NCI-H2171 (cell line): ENCODE data around the gene CBX2.
A peak's percentile ranks its signal among the peaks of the same experiment; 100 is the strongest.

ENCODE experiments used
- DNase-seq: peaks from one replicate; lab custom pipeline; 2025; lab: John Stamatoyannopoulos, UW

The CBX2 gene

DNA sequence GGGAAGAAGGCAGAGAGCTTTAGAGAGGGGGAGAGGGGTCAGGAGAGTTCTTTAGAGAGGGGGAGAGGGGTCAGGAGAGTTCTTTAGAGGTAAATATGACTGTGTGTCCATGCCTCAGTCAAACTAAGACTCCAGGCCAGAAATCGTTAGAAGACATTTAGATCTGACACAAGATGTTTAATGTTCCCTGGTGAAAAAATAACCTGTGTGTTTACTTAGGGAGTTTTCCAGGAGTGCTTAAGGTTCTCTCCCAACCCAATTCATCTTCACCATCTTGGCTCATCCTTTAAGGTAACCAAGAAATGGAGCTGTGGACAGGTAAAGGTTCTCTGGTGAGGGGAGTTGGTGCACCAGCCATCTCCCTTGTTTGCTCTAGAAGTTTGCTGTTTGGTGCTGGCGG lies 51.5 kb downstream of the CBX2 start:
- DNase-seq = no peak

DNA sequence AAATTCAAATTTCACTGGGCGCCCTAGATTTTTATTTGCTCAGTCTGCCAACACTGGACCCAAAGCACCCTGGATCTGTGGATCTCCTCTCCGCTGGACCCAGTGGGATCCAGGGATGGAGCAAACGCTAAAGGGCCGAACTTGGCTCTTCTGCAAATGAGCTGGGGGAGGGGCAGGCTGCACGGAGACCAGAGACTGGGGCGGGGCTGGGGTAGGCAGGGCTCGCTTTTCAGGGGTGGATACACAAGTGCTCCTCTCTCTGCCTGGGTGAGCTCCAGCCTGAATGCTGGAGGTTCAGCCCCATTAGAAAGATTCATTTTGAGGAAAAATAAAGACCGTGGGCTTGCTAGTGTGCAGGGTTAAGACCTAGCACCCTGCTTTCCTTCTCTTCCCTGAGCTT lies 52.4 kb downstream of the CBX2 start:
- no peak for DNase-seq

DNA sequence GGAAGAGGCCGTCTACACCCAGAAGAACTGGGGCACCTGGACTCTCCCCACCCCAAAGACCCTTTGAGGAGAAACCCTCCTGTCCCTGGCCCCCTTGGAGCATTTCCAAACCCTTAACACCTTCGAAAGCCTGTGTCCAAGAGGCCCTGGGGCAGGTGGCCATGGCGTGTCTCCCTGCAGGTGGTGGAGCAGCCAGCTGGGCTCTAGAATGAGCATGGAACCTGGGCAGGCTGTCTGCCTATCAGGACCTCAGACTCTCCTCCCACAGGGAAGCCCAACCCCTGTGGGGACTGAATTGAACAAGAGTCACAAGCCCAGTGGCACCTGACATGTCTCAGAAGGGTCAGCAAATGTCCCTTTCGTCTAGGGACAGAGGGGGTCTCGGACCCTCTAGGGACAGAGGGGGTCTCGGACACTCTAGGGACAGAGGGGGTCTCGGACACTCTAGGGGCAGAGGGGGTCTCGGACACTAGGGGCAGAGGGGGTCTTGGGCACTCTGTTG lies 52.9 kb downstream of the CBX2 start:
- no peak for DNase-seq

DNA sequence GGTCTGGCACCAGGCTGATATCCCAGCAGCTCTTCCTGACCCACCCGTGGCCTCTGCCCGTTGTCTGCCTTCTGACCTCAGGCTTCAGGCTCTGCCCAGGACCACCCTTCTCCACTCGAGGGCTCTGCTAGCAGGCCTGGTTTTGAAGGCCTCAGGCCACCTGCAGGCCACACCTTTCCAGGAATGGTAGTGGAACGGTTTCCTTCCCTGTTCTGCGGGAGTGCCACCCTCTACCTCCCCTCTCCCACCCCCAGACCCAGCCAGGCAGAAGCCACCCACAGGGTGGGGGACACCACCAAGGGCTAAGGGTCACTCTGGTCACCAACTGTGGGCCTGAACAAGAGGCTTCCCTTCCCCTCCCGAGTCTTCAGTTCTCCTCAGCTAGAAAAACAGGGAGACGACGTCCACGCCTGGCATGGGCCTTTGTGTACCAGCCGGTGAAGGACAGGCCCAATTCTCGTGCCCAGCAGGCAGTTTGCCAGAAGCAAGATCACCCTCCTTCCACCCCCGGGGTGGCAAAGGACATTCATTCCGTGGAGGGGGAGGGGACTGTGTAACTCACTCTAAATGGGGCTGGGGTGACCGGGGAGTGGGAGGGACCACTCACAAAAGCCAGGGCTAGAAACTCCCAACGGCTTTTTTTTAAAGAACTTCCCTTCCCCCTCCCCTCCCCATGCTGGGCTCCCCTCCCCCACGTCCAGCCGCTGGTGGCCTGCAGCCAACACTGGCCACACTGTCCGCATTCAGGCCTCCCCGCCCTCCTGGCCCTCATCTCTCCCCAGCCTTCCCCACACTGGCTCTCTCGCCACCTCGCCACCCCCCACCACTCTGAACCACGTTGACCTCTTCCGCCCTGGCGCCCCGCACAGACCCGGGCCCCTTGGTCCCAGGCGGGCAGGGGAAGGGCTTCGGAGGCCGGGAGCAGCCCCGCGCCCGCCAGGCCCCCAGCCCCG lies 53.6 kb downstream of the CBX2 start:
- no peak for DNase-seq

DNA sequence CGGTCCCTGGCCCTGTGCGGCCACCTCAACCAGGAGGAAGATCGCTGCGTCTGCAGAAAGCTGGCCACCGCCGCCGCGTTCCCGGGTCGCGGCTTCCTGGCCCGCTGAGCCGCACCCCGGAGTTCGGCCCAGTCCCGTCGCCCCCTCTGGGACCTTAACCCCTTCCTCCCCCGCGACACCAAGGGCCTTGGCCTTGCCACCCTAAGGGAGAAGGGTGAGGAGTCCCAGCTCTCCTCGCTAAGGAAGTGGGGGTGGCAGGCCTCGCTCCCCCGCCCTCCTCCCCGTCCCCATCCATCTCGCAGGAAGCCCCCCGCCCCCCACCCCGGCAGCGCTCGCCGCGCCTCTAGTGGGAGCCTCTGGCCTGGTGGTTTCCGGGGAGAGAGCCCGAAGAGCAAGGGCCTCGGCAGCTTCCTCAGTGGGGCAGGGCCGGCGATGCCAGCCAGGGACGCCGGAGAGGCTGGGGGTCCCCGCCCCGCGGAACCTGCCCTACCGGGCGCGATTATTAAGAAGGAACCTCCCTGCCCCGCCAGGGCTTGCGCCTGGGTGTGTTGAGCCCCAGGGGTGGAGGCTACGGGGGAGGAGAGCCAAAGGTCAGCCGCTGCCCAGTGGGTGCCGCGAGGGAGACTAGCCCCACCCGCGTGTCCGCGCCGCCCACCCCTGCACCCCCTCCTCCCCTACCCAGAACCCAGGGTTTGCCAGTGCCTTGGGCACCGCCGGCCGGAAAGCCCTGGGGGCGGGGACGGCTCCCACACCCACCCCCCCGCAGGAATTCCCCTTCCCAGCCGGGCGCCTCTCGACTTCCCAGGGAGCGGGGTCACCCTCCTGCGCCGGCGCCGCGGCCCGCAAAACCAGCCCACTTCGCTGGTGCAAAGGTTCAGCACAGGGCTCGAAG lies 54.5 kb downstream of the CBX2 start:
- DNase-seq = no peak

DNA sequence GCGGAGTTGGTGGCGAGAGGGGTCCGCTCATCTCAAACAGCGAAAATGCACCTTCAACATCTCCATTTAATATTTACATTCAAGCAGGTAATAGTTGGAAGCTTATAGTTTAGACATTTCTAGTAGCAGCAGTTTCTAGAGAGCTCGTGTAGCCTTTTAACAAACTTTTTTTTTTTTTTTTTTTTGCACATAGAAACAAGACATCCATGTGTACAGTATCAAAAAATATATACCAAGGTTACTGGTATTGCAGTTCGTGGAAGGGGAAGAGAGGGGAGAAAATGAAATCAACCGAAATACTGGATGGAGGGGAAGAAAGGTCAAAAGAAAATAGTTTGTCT lies 55.1 kb downstream of the CBX2 start:
- DNase-seq = no peak

DNA sequence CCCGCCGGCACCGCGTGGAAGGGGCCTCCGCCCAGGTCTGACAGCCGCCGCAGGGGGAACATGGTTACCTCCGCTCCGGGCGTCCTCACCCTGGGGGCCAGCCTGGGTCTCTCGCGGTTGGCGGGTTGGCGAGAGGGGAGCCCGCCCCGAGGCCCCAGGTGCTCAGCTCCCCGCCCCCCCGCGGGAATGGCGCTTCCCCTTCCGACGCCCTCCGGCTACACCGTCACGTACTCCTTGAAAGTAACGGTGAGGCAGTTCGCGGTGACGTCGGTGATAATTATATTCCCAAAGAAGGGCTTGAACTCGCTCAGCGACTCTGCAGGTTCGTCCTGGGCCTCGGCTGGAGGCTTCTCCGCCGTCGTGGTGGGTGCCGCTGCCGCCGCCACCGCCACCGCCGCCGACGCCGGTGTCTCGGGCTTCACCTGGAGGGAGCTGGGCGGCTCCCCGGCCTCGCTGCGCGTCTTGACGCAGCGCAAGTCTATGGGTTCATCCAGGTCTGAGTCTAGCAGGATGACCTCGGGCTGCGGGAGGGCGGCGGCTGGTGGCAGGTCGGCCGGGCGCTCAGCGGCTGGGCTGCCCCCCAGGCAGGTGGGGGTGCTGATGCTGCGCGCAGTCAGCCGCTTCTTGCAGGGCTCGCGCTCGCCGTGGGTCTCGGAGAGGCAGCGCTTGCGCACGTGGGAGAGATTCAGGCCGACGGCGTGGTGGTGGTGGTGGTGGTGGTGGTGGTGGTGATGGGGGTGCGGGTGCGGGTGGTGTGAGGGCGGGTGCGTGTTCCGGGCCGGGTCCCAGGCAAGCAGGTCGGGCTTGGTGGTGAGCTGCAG lies 56.0 kb downstream of the CBX2 start:
- DNase-seq = no peak

DNA sequence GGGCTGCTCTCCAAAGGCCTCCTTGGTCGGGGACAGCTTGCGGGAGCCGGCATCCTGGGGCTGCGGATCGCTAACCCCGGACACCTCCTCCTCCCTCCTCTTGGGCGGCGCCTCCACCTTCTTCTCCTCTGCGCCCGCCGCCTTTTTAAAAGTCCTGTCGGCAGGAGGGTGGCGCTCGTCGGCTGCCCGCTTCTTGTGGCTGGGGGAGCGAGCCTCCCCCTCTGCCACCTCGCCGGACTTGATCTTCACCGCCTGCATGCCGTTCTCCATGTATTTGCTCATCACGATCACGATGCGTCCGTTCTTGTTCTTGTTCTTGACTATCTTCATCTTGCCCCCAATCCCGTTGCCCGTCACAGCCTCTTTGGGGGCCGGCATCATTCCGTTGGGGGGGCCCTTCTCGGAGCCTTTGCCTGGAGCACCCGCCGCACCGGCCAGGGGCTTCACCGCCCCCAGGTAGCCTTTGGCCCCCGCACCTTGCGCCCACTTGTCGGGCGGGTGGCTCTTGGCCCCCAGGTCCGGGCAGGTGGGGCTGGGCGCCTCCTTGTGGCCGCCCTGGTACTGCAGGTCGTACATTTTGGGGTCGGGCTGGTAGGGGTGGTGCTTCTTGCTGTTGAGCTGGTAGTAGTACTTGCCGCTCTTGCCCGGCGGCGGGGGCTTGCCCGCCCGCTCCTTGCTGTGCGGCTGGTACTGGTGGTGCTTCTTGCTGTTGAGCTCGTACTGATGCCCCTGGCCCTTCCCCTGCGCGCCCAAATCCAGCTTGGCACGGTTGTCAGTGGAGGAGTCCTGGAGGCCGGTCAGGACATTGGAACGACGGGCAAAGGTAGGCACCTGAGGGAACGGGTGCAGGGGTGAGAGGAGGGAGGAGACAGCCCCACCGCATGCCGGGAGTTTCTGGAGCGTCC lies 56.9 kb downstream of the CBX2 start:
- no peak for DNase-seq

DNA sequence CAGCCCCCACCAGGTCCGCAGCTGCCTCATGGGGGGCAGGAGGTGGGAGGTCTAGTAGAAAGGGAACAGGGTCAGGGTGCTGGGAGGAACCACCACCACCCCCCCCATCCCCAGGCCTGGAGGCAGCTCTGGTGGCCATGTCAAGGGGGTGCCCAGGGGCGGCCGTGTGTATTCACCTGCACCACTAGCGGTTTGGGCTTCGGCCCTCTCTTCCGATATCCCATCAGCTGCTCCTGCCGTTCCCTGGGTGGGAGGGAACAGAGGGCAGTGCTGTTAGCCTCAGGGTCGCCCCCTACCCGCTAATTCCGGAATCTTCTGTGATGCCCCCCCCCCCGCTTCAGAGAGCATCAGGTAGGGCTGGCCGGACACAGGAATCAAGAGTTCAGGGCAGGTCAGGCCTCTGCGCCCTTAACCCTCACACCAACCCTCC lies 57.5 kb downstream of the CBX2 start:
- no peak for DNase-seq

DNA sequence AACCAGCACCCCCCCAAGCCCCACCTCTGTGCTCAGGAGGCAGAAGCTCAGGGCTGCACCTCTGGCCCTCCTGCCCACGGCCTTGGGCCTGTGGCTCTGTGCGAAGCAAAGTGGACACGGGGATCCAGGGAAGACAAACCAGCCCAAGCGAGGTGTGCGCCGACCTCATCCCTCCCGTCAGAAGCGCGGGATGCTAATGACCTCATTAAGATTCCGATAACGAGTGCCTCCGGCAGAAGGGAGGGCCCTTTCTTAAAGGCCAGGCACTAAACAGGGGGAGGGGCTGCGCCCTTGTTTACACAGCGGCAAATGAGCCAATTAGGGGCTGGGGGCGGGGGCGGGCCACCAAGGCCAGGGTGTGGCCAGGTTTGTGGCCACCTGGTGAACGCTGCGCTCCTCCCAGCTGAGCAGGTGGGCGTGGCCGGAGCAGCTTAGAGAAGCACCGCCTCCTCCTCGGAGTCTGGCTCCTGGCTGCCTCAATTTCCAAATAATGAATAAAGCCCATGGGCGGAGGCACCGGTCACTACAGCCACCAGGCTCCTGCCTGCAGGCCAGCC lies 58.1 kb downstream of the CBX2 start:
- DNase-seq = peak; percentile 63

DNA sequence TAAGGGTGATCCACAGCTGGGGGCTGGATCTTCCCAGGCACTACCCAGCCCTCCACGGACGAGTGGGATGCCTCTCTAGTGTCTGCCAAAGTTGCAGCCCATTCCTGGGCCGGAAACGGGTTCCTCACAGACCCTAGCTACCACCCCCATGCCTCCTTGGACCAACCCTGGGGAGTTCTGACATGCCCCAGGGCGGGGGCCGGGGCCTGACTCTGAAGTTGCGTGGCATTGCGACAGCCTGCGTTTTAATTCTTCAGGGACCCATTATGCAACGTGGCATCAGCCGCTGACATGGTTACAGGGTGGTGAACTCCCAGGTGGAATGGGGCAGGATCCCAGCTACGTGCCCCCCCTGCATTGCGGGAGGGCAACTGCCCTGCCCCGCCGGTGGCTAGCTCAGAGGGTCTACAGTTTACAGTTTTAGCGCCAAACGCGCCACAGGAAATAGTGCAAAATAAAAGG lies 58.6 kb downstream of the CBX2 start:
- DNase-seq = no peak

DNA sequence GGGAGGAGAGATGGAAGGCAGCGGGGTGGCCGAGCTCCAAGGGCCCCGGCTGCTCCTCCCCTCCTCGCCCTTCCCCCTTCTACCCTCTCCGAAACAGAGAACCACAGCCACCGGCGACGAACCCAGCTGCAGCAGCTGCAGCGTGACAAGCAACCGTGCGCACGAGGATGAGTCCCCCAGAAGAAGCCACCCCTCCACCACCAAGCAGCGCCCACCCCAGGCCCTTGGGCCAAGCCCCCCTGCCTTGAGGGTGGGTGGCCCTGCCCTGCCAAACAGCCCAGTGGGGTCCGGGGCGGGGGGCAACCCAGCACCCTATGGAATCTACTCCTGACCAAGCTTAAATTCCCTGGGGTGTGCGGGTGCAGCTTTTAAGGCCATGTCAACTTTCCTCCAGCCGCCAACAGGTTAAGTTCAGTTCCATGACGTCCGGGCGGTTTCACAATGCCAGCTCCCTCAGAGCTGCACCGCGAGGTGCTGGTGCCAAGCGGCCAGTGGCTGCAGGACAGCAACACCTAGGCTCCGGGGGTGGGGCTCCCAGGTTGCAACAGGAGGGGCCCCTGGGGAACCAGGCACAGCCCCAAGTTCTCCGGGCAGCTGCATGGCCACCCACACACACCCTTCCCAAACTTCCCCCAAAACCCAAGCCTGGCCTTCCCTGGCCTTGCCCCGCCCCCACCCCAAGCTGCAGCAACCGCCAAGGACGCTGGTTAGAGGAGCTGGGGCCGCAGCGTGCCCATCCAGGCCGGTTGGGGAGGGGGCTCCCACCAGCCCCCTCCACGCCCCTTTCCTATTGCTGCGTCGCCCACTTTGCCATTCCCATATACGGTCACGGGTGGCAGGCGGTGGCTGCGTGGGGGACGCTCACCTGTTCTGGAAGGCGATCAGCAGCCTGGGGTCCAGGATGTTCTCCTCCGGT lies 59.3 kb downstream of the CBX2 start:
- peak; percentile 59 for DNase-seq
